OCI-LY1 (cell line): ENCODE measurements around the gene SLC22A15.

ENCODE experiments used
- H2AFZ ChIP-seq: fragments of 200-600 bp; sonication (generic), shearing (Covaris generic); 2 replicates; pipeline ENCODE4 v1.6.0; 2014; ENCODE audit warnings: antibody characterized with exemption, mild to moderate bottlenecking, low read length
- H3F3A ChIP-seq: fragments of 200-600 bp; sonication (generic), shearing (Covaris generic); 2 replicates; pipeline ENCODE4 v1.6.0; 2014; ENCODE audit warnings: mild to moderate bottlenecking, antibody characterized with exemption, low read length, moderate library complexity; ENCODE audit not compliant: insufficient read depth
- H3K27ac ChIP-seq: fragments of 200-600 bp; sonication (generic); 2 replicates; pipeline ENCODE4 v1.5.1; 2014; ENCODE audit warnings: low read length, mixed run types, mild to moderate bottlenecking, low read depth; ENCODE audit not compliant: poor library complexity, severe bottlenecking
- H3K27me3 ChIP-seq: fragments of 200-600 bp; sonication (generic); 2 replicates; pipeline ENCODE4 v1.6.0; 2014; ENCODE audit warnings: antibody characterized with exemption, mild to moderate bottlenecking, low read length, moderate library complexity; ENCODE audit not compliant: insufficient read depth
- H3K36me3 ChIP-seq: fragments of 200-600 bp; sonication (generic); 2 replicates; pipeline ENCODE4 v1.6.1; 2014; ENCODE audit warnings: mild to moderate bottlenecking, antibody characterized with exemption, low read length, moderate library complexity, mixed read lengths; ENCODE audit not compliant: insufficient read depth
- H3K4me1 ChIP-seq: fragments of 200-600 bp; sonication (generic); 2 replicates; pipeline ENCODE4 v1.5.1; 2014; ENCODE audit warnings: mild to moderate bottlenecking, low read length, moderate library complexity; ENCODE audit not compliant: insufficient read depth, severe bottlenecking
- H3K4me2 ChIP-seq: fragments of 200-600 bp; sonication (generic), shearing (Covaris generic); 2 replicates; pipeline ENCODE4 v1.6.1; 2014; ENCODE audit warnings: low read length
- H3K4me3 ChIP-seq: fragments of 200-600 bp; sonication (generic); 2 replicates; pipeline ENCODE4 v1.5.1; 2014; ENCODE audit warnings: low read length, low read depth, mild to moderate bottlenecking, mixed read lengths; ENCODE audit not compliant: poor library complexity, severe bottlenecking
- H3K79me2 ChIP-seq: fragments of 200-600 bp; shearing (Covaris generic); 2 replicates; pipeline ENCODE4 v1.6.1; 2016; ENCODE audit warnings: mixed run types, low read length, mixed read lengths; ENCODE audit not compliant: insufficient read depth
- H3K9ac ChIP-seq: fragments of 200-600 bp; sonication (generic), shearing (Covaris generic); 2 replicates; pipeline ENCODE4 v1.6.1; 2014; ENCODE audit warnings: mild to moderate bottlenecking, low read length, mixed read lengths
- H3K9me2 ChIP-seq: fragments of 200-600 bp; sonication (generic), shearing (Covaris generic); 2 replicates; pipeline ENCODE4 v1.6.1; 2014; ENCODE audit warnings: low read depth, mild to moderate bottlenecking, low read length, mixed read lengths
- H3K9me3 ChIP-seq: fragments of 200-600 bp; shearing (Covaris generic); 2 replicates; pipeline ENCODE4 v1.6.1; 2014; ENCODE audit warnings: low read length, mixed read lengths
- H4K20me1 ChIP-seq: fragments of 200-600 bp; sonication (generic), shearing (Covaris generic); 2 replicates; pipeline ENCODE4 v1.6.0; 2016; ENCODE audit warnings: mild to moderate bottlenecking, low read length; ENCODE audit not compliant: insufficient read depth
- CTCF ChIP-seq: fragments of 200-600 bp; sonication (generic), shearing (Covaris generic); IDR thresholded peaks from 2 replicates; pipeline ENCODE4 v1.5.1; 2017; ENCODE audit warnings: mild to moderate bottlenecking, antibody characterized with exemption, low read length, moderate library complexity, mixed read lengths
- EZH2 ChIP-seq: fragments of 200-600 bp; sonication (generic), shearing (Covaris generic); IDR thresholded peaks from 2 replicates; pipeline ENCODE4 v1.8.0; 2017; ENCODE audit warnings: borderline replicate concordance, mixed run types, mild to moderate bottlenecking, antibody characterized with exemption, low read length, moderate library complexity, mixed read lengths

SLC22A15 gene

GRCh38 chr1:116095027-116095426 lies 118.7 kb downstream of the SLC22A15 start:
- Histone ChIP-seq H3K4me2 (no peak overlapping the region), H4K20me1 (no peaks in the 10 kb centered on the region), H3K36me3 (no peaks in the 10 kb centered on the region), H3K79me2 (no peaks in the 10 kb centered on the region), H2AFZ (no peak overlapping the region), H3K27me3 (no peaks in the 10 kb centered on the region), H3K9me3 (no peaks in the 10 kb centered on the region), H3K4me3 (no peak overlapping the region), H3F3A (no peaks in the 10 kb centered on the region), H3K4me1 (no peaks in the 10 kb centered on the region), H3K27ac (no peak overlapping the region), H3K9me2 (no peaks in the 10 kb centered on the region), H3K9ac (no peak overlapping the region)
- TF ChIP-seq CTCF: no peak

GRCh38 chr1:116096013-116096618 lies 119.8 kb downstream of the SLC22A15 start:
- Histone ChIP-seq H3K9ac (no peak overlapping the region), H3F3A (no peaks in the 10 kb centered on the region), H3K4me1 (no peaks in the 10 kb centered on the region), H3K36me3 (no peaks in the 10 kb centered on the region), H3K27ac (no peak overlapping the region), H3K4me2 (no peak overlapping the region), H3K79me2 (no peaks in the 10 kb centered on the region), H2AFZ (no peak overlapping the region), H4K20me1 (no peaks in the 10 kb centered on the region), H3K9me2 (no peaks in the 10 kb centered on the region), H3K27me3 (no peaks in the 10 kb centered on the region), H3K4me3 (no peak overlapping the region), H3K9me3 (no peaks in the 10 kb centered on the region)
- TF ChIP-seq EZH2 (no peak), CTCF (no peak)

- Histone ChIP-seq H3K4me2 (no peak overlapping the region), H3K9me2 (no peaks in the 10 kb centered on the region), H3K27me3 (no peaks in the 10 kb centered on the region), H3K79me2 (no peaks in the 10 kb centered on the region), H4K20me1 (no peaks in the 10 kb centered on the region), H2AFZ (no peak overlapping the region), H3K9me3 (no peaks in the 10 kb centered on the region), H3K36me3 (no peaks in the 10 kb centered on the region), H3K9ac (no peak overlapping the region), H3K4me3 (no peak overlapping the region), H3K4me1 (no peaks in the 10 kb centered on the region), H3K27ac (no peak overlapping the region), H3F3A (no peaks in the 10 kb centered on the region)
- TF ChIP-seq EZH2 (no peak), CTCF (no peak)
Observed at GRCh38 chr1:116097626-116098025, 121.3 kb downstream of the SLC22A15 start.
